Esophagus squamous epithelium (tissue), 4 donors: ENCODE data around the gene VAV2.

Experiments
- POLR2A ChIP-seq, 4 donors: fragments of 450-650 bp; IDR thresholded peaks; one replicate each; pipeline ENCODE4 v1.6.1; 2017; ENCODE audit warnings: antibody characterized with exemption in 4 of 4, mild to moderate bottlenecking in 4 of 4, moderate library complexity in 3 of 4
- TF ChIP-seq, protein P1 (sequence below), 6 experiments: fragments of 450-650 bp in 4 of 6; fragments of 200-600 bp in 2 of 6; sonication (generic) in 2 of 6; IDR thresholded peaks; one replicate each; pipeline ENCODE4 v1.5.1; 2016 to 2019; ENCODE audit warnings: antibody characterized with exemption in 6 of 6, mild to moderate bottlenecking in 4 of 6, moderate library complexity in 4 of 6

DNA sequence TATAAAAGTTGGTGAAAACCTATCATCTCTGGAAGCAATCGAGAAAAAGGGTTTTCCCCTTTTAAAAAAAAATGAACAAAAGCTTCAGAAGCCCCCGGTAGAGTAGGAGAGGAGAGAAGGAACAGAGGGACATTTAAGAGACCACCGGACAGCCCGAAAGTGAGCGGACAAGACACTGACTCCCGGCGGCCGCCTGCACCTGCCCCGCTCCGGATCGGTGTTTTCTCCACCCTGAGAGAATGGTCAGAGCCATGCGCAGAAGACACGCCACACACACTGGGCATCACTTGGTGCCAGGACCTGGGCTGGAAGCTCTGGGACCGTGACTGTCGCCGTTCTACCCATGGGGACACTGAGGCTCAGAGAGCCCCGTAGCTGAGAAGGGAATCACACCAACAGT, 192.4 kb downstream of the VAV2 start:
- TF ChIP-seq, protein P1, sequence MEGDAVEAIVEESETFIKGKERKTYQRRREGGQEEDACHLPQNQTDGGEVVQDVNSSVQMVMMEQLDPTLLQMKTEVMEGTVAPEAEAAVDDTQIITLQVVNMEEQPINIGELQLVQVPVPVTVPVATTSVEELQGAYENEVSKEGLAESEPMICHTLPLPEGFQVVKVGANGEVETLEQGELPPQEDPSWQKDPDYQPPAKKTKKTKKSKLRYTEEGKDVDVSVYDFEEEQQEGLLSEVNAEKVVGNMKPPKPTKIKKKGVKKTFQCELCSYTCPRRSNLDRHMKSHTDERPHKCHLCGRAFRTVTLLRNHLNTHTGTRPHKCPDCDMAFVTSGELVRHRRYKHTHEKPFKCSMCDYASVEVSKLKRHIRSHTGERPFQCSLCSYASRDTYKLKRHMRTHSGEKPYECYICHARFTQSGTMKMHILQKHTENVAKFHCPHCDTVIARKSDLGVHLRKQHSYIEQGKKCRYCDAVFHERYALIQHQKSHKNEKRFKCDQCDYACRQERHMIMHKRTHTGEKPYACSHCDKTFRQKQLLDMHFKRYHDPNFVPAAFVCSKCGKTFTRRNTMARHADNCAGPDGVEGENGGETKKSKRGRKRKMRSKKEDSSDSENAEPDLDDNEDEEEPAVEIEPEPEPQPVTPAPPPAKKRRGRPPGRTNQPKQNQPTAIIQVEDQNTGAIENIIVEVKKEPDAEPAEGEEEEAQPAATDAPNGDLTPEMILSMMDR (IDR thresholded peaks at IDR 0.05): no peak
- no peak for TF ChIP-seq POLR2A (IDR thresholded peaks at IDR 0.05)
